ENCODE results near the gene NCKAP5. TPM values are rescaled to one million over a fixed set of nuclear protein-coding genes. Genes with fewer than 3 reads are reported as not detected.

NCKAP5 gene
- total RNA-seq, 4 donors from 2014 or later, result 0.55 to 6.6 (median 3.3) TPM; not detected in 1

DNA sequence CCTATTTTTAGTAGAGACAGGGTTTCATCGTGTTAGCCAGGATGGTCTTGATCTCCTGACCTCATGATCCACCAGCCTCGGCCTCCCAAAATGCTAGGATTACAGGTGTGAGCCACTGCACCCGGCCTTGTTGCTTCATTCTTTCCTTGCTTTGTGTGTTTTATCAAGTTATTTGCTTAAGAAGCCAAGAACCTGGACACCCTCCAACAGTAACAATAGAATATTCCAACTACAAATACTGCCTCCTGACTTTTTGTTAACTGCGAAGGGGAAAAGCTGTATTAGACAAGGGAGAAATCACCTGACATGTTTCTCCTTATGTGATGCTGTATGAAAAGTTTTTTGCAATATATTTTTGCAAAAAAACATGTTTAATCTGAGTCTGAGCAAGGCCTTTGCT lies 297.2 kb downstream of the NCKAP5 start:
- no peak overlapping the region for H3K4me3 ChIP-seq
- no peak for DNase-seq
- intact Hi-C loops (cut with DNase I; ENCODE audit: low total_unique reads), result no loop called here
- H3K4me1 ChIP-seq, result peaks cover 0 to 5% of the 10 kb centered on the region in 2 donors
- no peaks in the 10 kb centered on the region for H3K27me3 ChIP-seq
- no peak overlapping the region for H3K27ac ChIP-seq
- H3K36me3 ChIP-seq, result no peaks in the 10 kb centered on the region
- no peaks in the 10 kb centered on the region for H3K9me3 ChIP-seq
- TF ChIP-seq, protein P1, sequence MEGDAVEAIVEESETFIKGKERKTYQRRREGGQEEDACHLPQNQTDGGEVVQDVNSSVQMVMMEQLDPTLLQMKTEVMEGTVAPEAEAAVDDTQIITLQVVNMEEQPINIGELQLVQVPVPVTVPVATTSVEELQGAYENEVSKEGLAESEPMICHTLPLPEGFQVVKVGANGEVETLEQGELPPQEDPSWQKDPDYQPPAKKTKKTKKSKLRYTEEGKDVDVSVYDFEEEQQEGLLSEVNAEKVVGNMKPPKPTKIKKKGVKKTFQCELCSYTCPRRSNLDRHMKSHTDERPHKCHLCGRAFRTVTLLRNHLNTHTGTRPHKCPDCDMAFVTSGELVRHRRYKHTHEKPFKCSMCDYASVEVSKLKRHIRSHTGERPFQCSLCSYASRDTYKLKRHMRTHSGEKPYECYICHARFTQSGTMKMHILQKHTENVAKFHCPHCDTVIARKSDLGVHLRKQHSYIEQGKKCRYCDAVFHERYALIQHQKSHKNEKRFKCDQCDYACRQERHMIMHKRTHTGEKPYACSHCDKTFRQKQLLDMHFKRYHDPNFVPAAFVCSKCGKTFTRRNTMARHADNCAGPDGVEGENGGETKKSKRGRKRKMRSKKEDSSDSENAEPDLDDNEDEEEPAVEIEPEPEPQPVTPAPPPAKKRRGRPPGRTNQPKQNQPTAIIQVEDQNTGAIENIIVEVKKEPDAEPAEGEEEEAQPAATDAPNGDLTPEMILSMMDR (IDR thresholded peaks at IDR 0.05), result no peak
- TF ChIP-seq POLR2A (IDR thresholded peaks at IDR 0.05), result no peak

DNA sequence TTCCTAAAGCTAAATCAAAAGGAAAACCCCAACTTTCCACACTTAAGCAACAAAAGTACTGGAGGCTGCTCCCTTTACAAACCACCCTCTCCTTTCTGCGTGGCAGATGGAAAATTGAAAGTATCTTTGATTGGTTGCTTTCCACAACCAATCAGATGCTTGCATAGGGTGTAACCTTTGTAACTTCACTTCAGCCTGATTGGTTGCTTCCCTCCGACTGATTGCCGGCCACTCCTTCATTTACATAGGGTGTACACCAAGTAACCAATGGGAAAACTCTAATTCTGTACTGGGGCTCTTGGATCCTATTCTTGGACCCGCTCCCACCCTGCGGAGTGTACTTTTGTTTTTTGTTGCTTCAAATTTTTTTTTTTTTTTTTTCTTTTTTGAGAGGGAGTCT lies 297.7 kb downstream of the NCKAP5 start:
- intact Hi-C loops (cut with DNase I; ENCODE audit: low total_unique reads), result no loop called here
- no peak for TF ChIP-seq POLR2A (IDR thresholded peaks at IDR 0.05)
- TF ChIP-seq, protein P1 (IDR thresholded peaks at IDR 0.05), result no peak
- Histone ChIP-seq H3K27me3 (no peaks in the 10 kb centered on the region), H3K4me3 (no peak overlapping the region), H3K27ac (no peak overlapping the region), H3K4me1 (peaks cover 0 to 9% of the 10 kb centered on the region in 2 donors), H3K36me3 (no peaks in the 10 kb centered on the region), H3K9me3 (no peaks in the 10 kb centered on the region)
- no peak for DNase-seq

DNA sequence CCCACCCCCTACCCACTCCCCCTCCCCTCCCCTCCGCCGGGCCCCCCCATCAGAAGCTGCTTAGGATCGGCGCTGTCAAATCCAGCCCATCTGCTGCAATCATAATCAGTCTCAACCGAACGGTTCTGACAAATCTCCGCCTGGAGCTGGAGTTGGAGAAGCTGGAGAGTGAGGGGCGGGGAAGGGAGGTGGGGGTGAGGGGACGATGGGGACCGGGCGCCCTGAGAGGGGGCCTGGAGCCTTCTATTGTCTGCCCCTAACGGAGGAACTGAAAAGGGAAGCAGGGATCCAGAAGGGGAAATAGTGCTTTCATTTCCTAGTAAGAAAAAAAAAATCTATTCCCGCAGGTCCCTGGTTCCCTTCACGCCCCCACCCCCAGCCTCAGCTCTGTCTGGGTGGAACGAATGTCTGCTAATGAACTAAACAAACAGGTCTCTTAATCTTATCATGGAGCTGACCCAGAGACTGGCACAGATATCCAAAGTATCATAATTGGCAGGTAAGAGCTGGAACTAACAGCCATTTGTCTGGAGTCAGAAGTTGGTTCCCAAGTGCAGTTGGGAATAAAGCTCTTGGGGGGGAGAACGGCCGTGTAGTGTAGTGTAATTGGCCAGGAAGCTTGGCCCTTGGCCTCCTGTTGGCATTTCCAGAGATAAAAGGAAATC lies 301.2 kb downstream of the NCKAP5 start:
- peak overlapping the region in 1 of 2 donors; percentile 44 for H3K4me3 ChIP-seq
- no peak overlapping the region for H3K27ac ChIP-seq
- intact Hi-C loops (cut with DNase I; ENCODE audit: low total_unique reads), result no loop called here
- H3K27me3 ChIP-seq, result no peaks in the 10 kb centered on the region
- H3K4me1 ChIP-seq, result peaks cover 0 to 9% of the 10 kb centered on the region in 2 donors
- no peaks in the 10 kb centered on the region for H3K9me3 ChIP-seq
- no peaks in the 10 kb centered on the region for H3K36me3 ChIP-seq
- no peak for DNase-seq
- TF ChIP-seq POLR2A (IDR thresholded peaks at IDR 0.05), result no peak
- TF ChIP-seq, protein P1 (IDR thresholded peaks at IDR 0.05), result no peak

DNA sequence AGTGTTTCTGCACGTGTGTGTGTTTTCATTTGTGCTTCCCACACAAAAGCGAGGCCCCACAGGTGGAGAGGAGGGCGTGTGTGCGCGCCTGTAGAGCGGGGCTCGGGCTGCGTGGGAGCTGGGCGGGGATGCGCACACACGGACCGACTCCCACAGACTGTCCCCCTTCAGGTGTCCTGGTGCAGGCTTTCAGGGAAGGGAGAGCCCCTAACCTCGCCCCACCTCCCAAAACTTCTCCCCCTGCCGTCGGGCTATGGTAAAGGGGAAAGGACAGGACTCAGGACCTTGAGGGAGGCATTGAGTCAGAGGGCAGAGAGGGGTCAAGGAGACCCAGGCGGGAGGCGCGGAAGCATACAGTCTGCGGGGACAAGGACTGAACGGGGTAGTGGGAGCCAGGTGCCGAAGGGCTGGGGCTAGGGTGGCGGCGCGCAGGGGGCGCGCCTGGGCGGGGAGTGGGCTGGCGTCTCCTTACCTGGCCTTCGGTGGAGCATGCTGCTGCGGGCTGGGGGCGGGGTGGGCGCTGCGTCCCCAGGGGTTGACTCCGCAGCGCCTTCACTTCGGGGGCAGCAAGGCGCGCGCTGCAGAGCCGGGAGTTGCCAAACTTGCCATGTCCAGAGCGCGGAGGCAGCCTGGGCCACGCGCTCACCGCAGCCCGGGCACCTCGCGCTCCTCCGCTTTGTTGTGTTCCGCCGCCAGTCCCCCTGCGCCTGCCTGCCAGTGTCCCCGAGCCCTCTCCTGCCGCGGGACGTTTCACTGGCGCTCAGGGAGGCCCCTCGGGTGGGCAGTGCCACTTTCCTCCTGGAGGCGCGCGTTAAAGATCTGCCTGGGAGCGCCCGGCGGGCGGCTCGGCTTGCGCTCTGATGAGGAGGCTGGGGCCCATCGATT lies 302.0 kb downstream of the NCKAP5 start:
- Histone ChIP-seq H3K4me1 (peaks cover 0 to 9% of the 10 kb centered on the region in 2 donors), H3K36me3 (no peaks in the 10 kb centered on the region), H3K4me3 (peak overlapping the region in 1 of 2 donors; percentile 44), H3K27me3 (no peaks in the 10 kb centered on the region), H3K27ac (no peak overlapping the region), H3K9me3 (no peaks in the 10 kb centered on the region)
- intact Hi-C loops (cut with DNase I; ENCODE audit: low total_unique reads), result no loop called here
- no peak for DNase-seq
- TF ChIP-seq, protein P1 (IDR thresholded peaks at IDR 0.05), result no peak
- TF ChIP-seq POLR2A (IDR thresholded peaks at IDR 0.05), result no peak

DNA sequence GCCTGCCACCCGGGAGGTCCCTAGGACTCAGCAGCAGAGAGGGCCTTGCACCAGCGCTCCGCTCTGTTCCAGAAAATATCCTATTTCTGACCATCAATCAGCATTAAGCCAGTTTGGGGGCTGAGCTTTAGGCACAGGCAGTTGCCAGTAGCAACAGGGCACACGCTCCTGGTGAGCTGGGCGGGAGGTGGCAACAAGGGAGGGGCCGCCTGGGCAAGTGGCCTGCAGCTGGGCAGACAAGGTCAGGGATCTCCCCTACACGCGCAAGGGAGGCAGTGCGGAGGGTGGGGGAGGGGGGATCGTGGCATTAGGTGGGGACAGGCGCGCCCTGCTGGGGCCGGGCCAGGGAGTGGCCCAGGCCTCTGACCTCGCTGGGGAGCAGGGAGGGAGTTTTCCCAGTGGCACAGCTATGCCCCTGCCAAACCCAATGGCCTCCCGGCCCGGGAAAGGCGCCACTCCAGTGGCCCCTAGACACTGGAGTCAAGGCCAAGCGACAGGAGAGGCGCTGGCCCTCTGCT lies 302.8 kb downstream of the NCKAP5 start:
- no peak for DNase-seq
- H3K4me3 ChIP-seq, result peak overlapping the region in 1 of 2 donors; percentile 44
- H3K9me3 ChIP-seq, result no peaks in the 10 kb centered on the region
- H3K36me3 ChIP-seq, result no peaks in the 10 kb centered on the region
- no peaks in the 10 kb centered on the region for H3K27me3 ChIP-seq
- H3K27ac ChIP-seq, result no peak overlapping the region
- intact Hi-C loops (cut with DNase I; ENCODE audit: low total_unique reads), result no loop called here
- TF ChIP-seq, protein P1 (IDR thresholded peaks at IDR 0.05), result no peak
- no peak for TF ChIP-seq POLR2A (IDR thresholded peaks at IDR 0.05)
- peaks cover 0 to 9% of the 10 kb centered on the region in 2 donors for H3K4me1 ChIP-seq
